Measurements from ENCODE around the gene UNKL.

UNKL gene

GRCh38 chr16:1458336-1458976, 44.0 kb upstream of the UNKL start:
- TF ChIP-seq CTCF (IDR thresholded peaks at IDR 0.05; ENCODE audit: unreplicated experiment in 3 of 3), result no peak
- Mint-ChIP-seq H3K27me3 (ENCODE audit: low read depth) (no peaks in the 10 kb centered on the region), H3K36me3 (ENCODE audit: low read depth) (peaks cover 7% of the 10 kb centered on the region), H3K27ac (peak overlapping the region in 1 of 3 experiments; percentile 19), H3K4me1 (peaks cover 4% of the 10 kb centered on the region), H3K4me3 (no peak overlapping the region), H3K9me3 (no peaks in the 10 kb centered on the region)

- no peak overlapping the region for H3K4me3 Mint-ChIP-seq
These were observed 43.2 kb upstream of the UNKL start for GRCh38 chr16:1457489-1458245.

GRCh38 chr16:1456951-1457350, 42.4 kb upstream of the UNKL start:
- no peak for TF ChIP-seq CTCF (IDR thresholded peaks at IDR 0.05; ENCODE audit: unreplicated experiment in 3 of 3)
- Mint-ChIP-seq H3K36me3 (ENCODE audit: low read depth) (peaks cover 7% of the 10 kb centered on the region), H3K9me3 (no peaks in the 10 kb centered on the region), H3K4me3 (no peak overlapping the region), H3K27ac (no peak overlapping the region), H3K4me1 (peaks cover 4% of the 10 kb centered on the region), H3K27me3 (ENCODE audit: low read depth) (no peaks in the 10 kb centered on the region)

More at GRCh38 chr16:1457489-1458245, 43.2 kb upstream of the UNKL start:
- no peaks in the 10 kb centered on the region for H3K9me3 Mint-ChIP-seq
- no peaks in the 10 kb centered on the region for H3K27me3 Mint-ChIP-seq (ENCODE audit: low read depth)
- peaks cover 4% of the 10 kb centered on the region for H3K36me3 Mint-ChIP-seq (ENCODE audit: low read depth)
- H3K4me1 Mint-ChIP-seq, result peaks cover 4% of the 10 kb centered on the region
- TF ChIP-seq CTCF (IDR thresholded peaks at IDR 0.05; ENCODE audit: unreplicated experiment in 3 of 3), result no peak
- no peak overlapping the region for H3K27ac Mint-ChIP-seq

GRCh38 chr16:1455190-1456171, 41.0 kb upstream of the UNKL start:
- H3K4me1 Mint-ChIP-seq, result peaks cover 4% of the 10 kb centered on the region
- TF ChIP-seq CTCF (IDR thresholded peaks at IDR 0.05; ENCODE audit: unreplicated experiment in 3 of 3), result no peak
- no peaks in the 10 kb centered on the region for H3K9me3 Mint-ChIP-seq
- peaks cover 12% of the 10 kb centered on the region for H3K36me3 Mint-ChIP-seq (ENCODE audit: low read depth)
- H3K27ac Mint-ChIP-seq, result no peak overlapping the region
- no peaks in the 10 kb centered on the region for H3K27me3 Mint-ChIP-seq (ENCODE audit: low read depth)
- no peak overlapping the region for H3K4me3 Mint-ChIP-seq

GRCh38 chr16:1454561-1454960, 40.1 kb upstream of the UNKL start:
- no peaks in the 10 kb centered on the region for H3K9me3 Mint-ChIP-seq
- H3K36me3 Mint-ChIP-seq (ENCODE audit: low read depth), result peaks cover 12% of the 10 kb centered on the region
- peaks cover 4% of the 10 kb centered on the region for H3K4me1 Mint-ChIP-seq
- no peak overlapping the region for H3K4me3 Mint-ChIP-seq
- no peak for TF ChIP-seq CTCF (IDR thresholded peaks at IDR 0.05; ENCODE audit: unreplicated experiment in 3 of 3)
- no peak overlapping the region for H3K27ac Mint-ChIP-seq
- H3K27me3 Mint-ChIP-seq (ENCODE audit: low read depth), result no peaks in the 10 kb centered on the region

Data from nephron (organoid).